ENCODE measurements around the gene F5.

The F5 gene

GRCh38 chr1:169586395-169587255, at the start of gene F5:
Gene F5 (minus strand): TSS chr1:169586481. CDS start chr1:169586386, 95 bp downstream.
- no peak for DNase-seq (ENCODE audit: low read depth)

GRCh38 chr1:169634877-169635276, 48.6 kb upstream of the F5 start:
- DNase-seq (ENCODE audit: low read depth) = no peak

GRCh38 chr1:169634145-169634544, 47.9 kb upstream of the F5 start:
- DNase-seq (ENCODE audit: low read depth) = no peak

GRCh38 chr1:169631249-169631648, 45.0 kb upstream of the F5 start:
- no peak for DNase-seq (ENCODE audit: low read depth)

- no peak for DNase-seq (ENCODE audit: low read depth)
Measured at GRCh38 chr1:169630006-169630405, 43.7 kb upstream of the F5 start, which contains the start of gene SELP. Gene SELP (minus strand): TSS chr1:169630124. CDS start chr1:169630074, 50 bp downstream.

GRCh38 chr1:169624912-169625311, 38.6 kb upstream of the F5 start:
- no peak for DNase-seq (ENCODE audit: low read depth)

GRCh38 chr1:169624122-169624521, 37.8 kb upstream of the F5 start:
- no peak for DNase-seq (ENCODE audit: low read depth)

- DNase-seq (ENCODE audit: low read depth) = no peak
Measured at GRCh38 chr1:169623132-169623926, 37.0 kb upstream of the F5 start.

GRCh38 chr1:169620565-169620964, 34.3 kb upstream of the F5 start:
- DNase-seq (ENCODE audit: low read depth) = no peak

- DNase-seq (ENCODE audit: low read depth) = no peak
Measured at GRCh38 chr1:169618367-169618766, 32.1 kb upstream of the F5 start.

GRCh38 chr1:169615803-169616202, 29.5 kb upstream of the F5 start:
- DNase-seq (ENCODE audit: low read depth) = no peak

GRCh38 chr1:169610858-169611257, 24.6 kb upstream of the F5 start:
- no peak for DNase-seq (ENCODE audit: low read depth)

- no peak for DNase-seq (ENCODE audit: low read depth)
Measured at GRCh38 chr1:169610108-169610507, 23.8 kb upstream of the F5 start.

- DNase-seq (ENCODE audit: low read depth) = no peak
Measured at GRCh38 chr1:169608226-169608625, 21.9 kb upstream of the F5 start.

- DNase-seq (ENCODE audit: low read depth) = no peak
Measured at GRCh38 chr1:169604781-169605560, 18.7 kb upstream of the F5 start.

GRCh38 chr1:169601096-169601881, 15.0 kb upstream of the F5 start:
- DNase-seq (ENCODE audit: low read depth) = peak; percentile 13

- DNase-seq (ENCODE audit: low read depth) = no peak
Measured at GRCh38 chr1:169595764-169596711, 9.8 kb upstream of the F5 start.

- no peak for DNase-seq (ENCODE audit: low read depth)
Measured at GRCh38 chr1:169594391-169594790, 8.1 kb upstream of the F5 start.

GRCh38 chr1:169590932-169591331, 4.7 kb upstream of the F5 start:
- no peak for DNase-seq (ENCODE audit: low read depth)

- no peak for DNase-seq (ENCODE audit: low read depth)
Measured at GRCh38 chr1:169588785-169589485, 2.7 kb upstream of the F5 start.
